Measurements from ENCODE around the gene TM7SF3.

TM7SF3 gene

GRCh38 chr12:26987634-26988424 lies 26.4 kb downstream of the TM7SF3 start:
- no peak for TF ChIP-seq BACH2 (CRISPR knock-in tag; IDR thresholded peaks at IDR 0.05; ENCODE audit: borderline replicate concordance)
- no peak for TF ChIP-seq ZNF70 (CRISPR knock-in tag; IDR thresholded peaks at IDR 0.05)
- no peak for TF ChIP-seq OSR1 (CRISPR knock-in tag; IDR thresholded peaks at IDR 0.05)
- no peak for TF ChIP-seq TOX (CRISPR knock-in tag; IDR thresholded peaks at IDR 0.05; ENCODE audit: borderline replicate concordance)
- no peak for TF ChIP-seq ZFP30 (CRISPR knock-in tag; IDR thresholded peaks at IDR 0.05)
- no peak for TF ChIP-seq ISL1 (CRISPR knock-in tag; IDR thresholded peaks at IDR 0.05)
- TF ChIP-seq SNAI2 (CRISPR knock-in tag; IDR thresholded peaks at IDR 0.05): no peak
- no peak for TF ChIP-seq TCF4 (CRISPR knock-in tag; IDR thresholded peaks at IDR 0.05; ENCODE audit: borderline replicate concordance)
- TF ChIP-seq RARB (CRISPR knock-in tag; IDR thresholded peaks at IDR 0.05): no peak
- no peak for TF ChIP-seq CSDC2 (CRISPR knock-in tag; IDR thresholded peaks at IDR 0.05)
- ATAC-seq: no peak; the same call in 2 of the 3 replicates

DNA sequence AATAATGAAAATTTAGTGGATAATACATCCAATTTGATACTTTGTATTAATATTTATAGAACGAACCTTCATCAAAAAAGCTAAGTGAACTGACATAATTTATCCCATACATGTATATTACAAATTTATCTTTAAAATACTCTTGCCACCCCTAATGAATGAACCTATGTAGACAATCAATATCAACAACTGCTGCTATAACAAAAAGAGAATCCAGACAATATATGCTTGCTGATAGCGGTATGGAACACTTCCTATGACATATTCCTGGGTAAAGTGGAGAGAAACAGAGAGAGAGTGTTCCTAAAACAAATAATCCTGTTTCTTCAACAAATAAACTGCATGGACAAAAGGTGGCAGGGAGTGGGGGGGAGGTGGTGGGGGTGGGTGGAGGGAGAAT lies 31.3 kb downstream of the TM7SF3 start:
- ATAC-seq: no peak
- TF ChIP-seq OSR1 (CRISPR knock-in tag; IDR thresholded peaks at IDR 0.05): no peak
- no peak for TF ChIP-seq ZFP30 (CRISPR knock-in tag; IDR thresholded peaks at IDR 0.05)
- TF ChIP-seq TCF4 (CRISPR knock-in tag; IDR thresholded peaks at IDR 0.05; ENCODE audit: borderline replicate concordance): no peak
- TF ChIP-seq PPARA (CRISPR knock-in tag; IDR thresholded peaks at IDR 0.05; ENCODE audit: borderline replicate concordance): no peak
- TF ChIP-seq, protein P1, sequence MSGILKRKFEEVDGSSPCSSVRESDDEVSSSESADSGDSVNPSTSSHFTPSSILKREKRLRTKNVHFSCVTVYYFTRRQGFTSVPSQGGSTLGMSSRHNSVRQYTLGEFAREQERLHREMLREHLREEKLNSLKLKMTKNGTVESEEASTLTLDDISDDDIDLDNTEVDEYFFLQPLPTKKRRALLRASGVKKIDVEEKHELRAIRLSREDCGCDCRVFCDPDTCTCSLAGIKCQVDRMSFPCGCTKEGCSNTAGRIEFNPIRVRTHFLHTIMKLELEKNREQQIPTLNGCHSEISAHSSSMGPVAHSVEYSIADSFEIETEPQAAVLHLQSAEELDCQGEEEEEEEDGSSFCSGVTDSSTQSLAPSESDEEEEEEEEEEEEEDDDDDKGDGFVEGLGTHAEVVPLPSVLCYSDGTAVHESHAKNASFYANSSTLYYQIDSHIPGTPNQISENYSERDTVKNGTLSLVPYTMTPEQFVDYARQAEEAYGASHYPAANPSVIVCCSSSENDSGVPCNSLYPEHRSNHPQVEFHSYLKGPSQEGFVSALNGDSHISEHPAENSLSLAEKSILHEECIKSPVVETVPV (CRISPR knock-in tag; IDR thresholded peaks at IDR 0.05): no peak
- no peak for TF ChIP-seq SNAI2 (CRISPR knock-in tag; IDR thresholded peaks at IDR 0.05)
- no peak for TF ChIP-seq ISL1 (CRISPR knock-in tag; IDR thresholded peaks at IDR 0.05)
- TF ChIP-seq, protein P2, sequence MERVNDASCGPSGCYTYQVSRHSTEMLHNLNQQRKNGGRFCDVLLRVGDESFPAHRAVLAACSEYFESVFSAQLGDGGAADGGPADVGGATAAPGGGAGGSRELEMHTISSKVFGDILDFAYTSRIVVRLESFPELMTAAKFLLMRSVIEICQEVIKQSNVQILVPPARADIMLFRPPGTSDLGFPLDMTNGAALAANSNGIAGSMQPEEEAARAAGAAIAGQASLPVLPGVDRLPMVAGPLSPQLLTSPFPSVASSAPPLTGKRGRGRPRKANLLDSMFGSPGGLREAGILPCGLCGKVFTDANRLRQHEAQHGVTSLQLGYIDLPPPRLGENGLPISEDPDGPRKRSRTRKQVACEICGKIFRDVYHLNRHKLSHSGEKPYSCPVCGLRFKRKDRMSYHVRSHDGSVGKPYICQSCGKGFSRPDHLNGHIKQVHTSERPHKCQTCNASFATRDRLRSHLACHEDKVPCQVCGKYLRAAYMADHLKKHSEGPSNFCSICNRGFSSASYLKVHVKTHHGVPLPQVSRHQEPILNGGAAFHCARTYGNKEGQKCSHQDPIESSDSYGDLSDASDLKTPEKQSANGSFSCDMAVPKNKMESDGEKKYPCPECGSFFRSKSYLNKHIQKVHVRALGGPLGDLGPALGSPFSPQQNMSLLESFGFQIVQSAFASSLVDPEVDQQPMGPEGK (CRISPR knock-in tag; IDR thresholded peaks at IDR 0.05; ENCODE audit: borderline replicate concordance): no peak
- TF ChIP-seq, protein P3, sequence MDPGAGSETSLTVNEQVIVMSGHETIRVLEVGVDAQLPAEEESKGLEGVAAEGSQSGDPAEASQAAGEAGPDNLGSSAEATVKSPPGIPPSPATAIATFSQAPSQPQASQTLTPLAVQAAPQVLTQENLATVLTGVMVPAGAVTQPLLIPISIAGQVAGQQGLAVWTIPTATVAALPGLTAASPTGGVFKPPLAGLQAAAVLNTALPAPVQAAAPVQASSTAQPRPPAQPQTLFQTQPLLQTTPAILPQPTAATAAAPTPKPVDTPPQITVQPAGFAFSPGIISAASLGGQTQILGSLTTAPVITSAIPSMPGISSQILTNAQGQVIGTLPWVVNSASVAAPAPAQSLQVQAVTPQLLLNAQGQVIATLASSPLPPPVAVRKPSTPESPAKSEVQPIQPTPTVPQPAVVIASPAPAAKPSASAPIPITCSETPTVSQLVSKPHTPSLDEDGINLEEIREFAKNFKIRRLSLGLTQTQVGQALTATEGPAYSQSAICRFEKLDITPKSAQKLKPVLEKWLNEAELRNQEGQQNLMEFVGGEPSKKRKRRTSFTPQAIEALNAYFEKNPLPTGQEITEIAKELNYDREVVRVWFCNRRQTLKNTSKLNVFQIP (CRISPR knock-in tag; IDR thresholded peaks at IDR 0.05; ENCODE audit: borderline replicate concordance, low read depth): no peak
- TF ChIP-seq CREB5 (CRISPR knock-in tag; IDR thresholded peaks at IDR 0.05; ENCODE audit: low read depth): no peak
- no peak for TF ChIP-seq ESRRG (CRISPR knock-in tag; IDR thresholded peaks at IDR 0.05)
- TF ChIP-seq ZNF565 (CRISPR knock-in tag; conservative IDR thresholded peaks at IDR 0.05; ENCODE audit: low read depth): no peak
- TF ChIP-seq CSDC2 (CRISPR knock-in tag; IDR thresholded peaks at IDR 0.05): no peak
- no peak for TF ChIP-seq BACH2 (CRISPR knock-in tag; IDR thresholded peaks at IDR 0.05; ENCODE audit: borderline replicate concordance)
- TF ChIP-seq ZNF70 (CRISPR knock-in tag; IDR thresholded peaks at IDR 0.05): no peak
- no peak for TF ChIP-seq TSHZ2 (CRISPR knock-in tag; IDR thresholded peaks at IDR 0.05)
- no peak for TF ChIP-seq ARNTL (CRISPR knock-in tag; IDR thresholded peaks at IDR 0.05; ENCODE audit: borderline replicate concordance, low read depth)
- TF ChIP-seq TOX (CRISPR knock-in tag; IDR thresholded peaks at IDR 0.05; ENCODE audit: borderline replicate concordance): no peak
- TF ChIP-seq ZNF8 (CRISPR knock-in tag; IDR thresholded peaks at IDR 0.05): no peak
